Neuronal stem cell (in vitro differentiated cells): ENCODE data around the gene NDC1.

Experiments used
- DNase-seq: peaks from one replicate; pipeline ENCODE4 v3.0.0-alpha.2; 2013; ENCODE audit warnings: low spot score
- H2AFZ ChIP-seq: one replicate; pipeline ENCODE4 v1.6.1; 2013; ENCODE audit warnings: mild to moderate bottlenecking, low read length, inconsistent platforms
- H2AK5ac ChIP-seq: 2 replicates; pipeline ENCODE4 v1.6.1; 2013; ENCODE audit warnings: low read depth, mild to moderate bottlenecking, inconsistent platforms, low read length, moderate library complexity, mixed read lengths
- H2BK120ac ChIP-seq: 2 replicates; pipeline ENCODE4 v1.6.1; 2013; ENCODE audit warnings: low read depth, mild to moderate bottlenecking, inconsistent platforms, low read length, moderate library complexity, mixed read lengths
- H2BK12ac ChIP-seq: one replicate; pipeline ENCODE4 v1.6.1; 2013; ENCODE audit warnings: low read length, inconsistent platforms
- H2BK15ac ChIP-seq: 2 replicates; pipeline ENCODE4 v1.6.1; 2013; ENCODE audit warnings: mild to moderate bottlenecking, low read length, inconsistent platforms, mixed read lengths
- H2BK5ac ChIP-seq: one replicate; pipeline ENCODE4 v1.6.1; 2013; ENCODE audit warnings: inconsistent platforms, mild to moderate bottlenecking, low read length, moderate library complexity
- H3K14ac ChIP-seq: one replicate; pipeline ENCODE4 v1.6.1; 2013; ENCODE audit warnings: low read length, inconsistent platforms
- H3K18ac ChIP-seq: 2 replicates; pipeline ENCODE4 v1.6.1; 2013; ENCODE audit warnings: low read length, inconsistent platforms
- H3K23ac ChIP-seq: 2 replicates; pipeline ENCODE4 v1.6.1; 2013; ENCODE audit warnings: low read depth, mild to moderate bottlenecking, mixed read lengths, low read length, inconsistent platforms; ENCODE audit not compliant: poor library complexity
- H3K27ac ChIP-seq: replicated peaks from 3 replicates; pipeline ENCODE4 v1.5.1; 2013; ENCODE audit warnings: low read length, inconsistent platforms
- H3K27me3 ChIP-seq, 3 experiments: 2 replicates each; pipeline ENCODE4 v1.6.1; 2013; ENCODE audit warnings: low read length in 3 of 3, mild to moderate bottlenecking in 2 of 3, inconsistent platforms in 1 of 3, low read depth in 1 of 3, mixed read lengths in 1 of 3, moderate library complexity in 1 of 3; ENCODE audit not compliant: control insufficient read depth in 3 of 3, insufficient read depth in 3 of 3
- H3K36me3 ChIP-seq, 2 donors: replicated peaks in 1 of 2; 2 replicates each; pipeline ENCODE4 v1.6.1; 2013; ENCODE audit warnings: low read length in 2 of 2; ENCODE audit not compliant: control insufficient read depth in 2 of 2, insufficient read depth in 2 of 2
- H3K4ac ChIP-seq: 2 replicates; pipeline ENCODE4 v1.6.1; 2013; ENCODE audit warnings: inconsistent platforms, mild to moderate bottlenecking, low read length, moderate library complexity
- H3K4me1 ChIP-seq, 2 donors: 1 replicate in 1 of 2; 2 replicates in 1 of 2; pipeline ENCODE4 v1.6.1; 2013; ENCODE audit warnings: low read length in 2 of 2, low read depth in 1 of 2; ENCODE audit not compliant: control insufficient read depth in 2 of 2, insufficient read depth in 1 of 2
- H3K4me2 ChIP-seq: one replicate; pipeline ENCODE4 v1.6.1; 2013; ENCODE audit warnings: mild to moderate bottlenecking, low read length, inconsistent platforms; ENCODE audit not compliant: insufficient read depth, poor library complexity, severe bottlenecking
- H3K4me3 ChIP-seq, 2 donors: 2 replicates each; pipeline ENCODE4 v1.5.1; 2013; ENCODE audit warnings: low read length in 2 of 2, mild to moderate bottlenecking in 2 of 2, inconsistent platforms in 1 of 2, moderate library complexity in 1 of 2
- H3K79me1 ChIP-seq: one replicate; pipeline ENCODE4 v1.6.1; 2013; ENCODE audit warnings: low read depth, mild to moderate bottlenecking, inconsistent platforms, low read length, moderate library complexity
- H3K9ac ChIP-seq: one replicate; pipeline ENCODE4 v1.6.1; 2013; ENCODE audit warnings: mild to moderate bottlenecking, low read depth, low read length, inconsistent platforms; ENCODE audit not compliant: poor library complexity
- H3K9me3 ChIP-seq, 2 donors: replicated peaks in 1 of 2; 2 replicates each; pipeline versions ENCODE3 to v1.6.1; 2013; ENCODE audit warnings: low read length in 2 of 2, mild to moderate bottlenecking in 2 of 2, inconsistent platforms in 1 of 2, low read depth in 1 of 2, mixed read lengths in 1 of 2, moderate library complexity in 1 of 2; ENCODE audit not compliant: control insufficient read depth in 2 of 2, insufficient read depth in 1 of 2
- H4K8ac ChIP-seq: one replicate; pipeline ENCODE4 v1.6.1; 2013; ENCODE audit warnings: low read depth, mild to moderate bottlenecking, inconsistent platforms, low read length, moderate library complexity
- H4K91ac ChIP-seq: one replicate; pipeline ENCODE4 v1.6.1; 2013; ENCODE audit warnings: low read length, low read depth, mild to moderate bottlenecking, inconsistent platforms; ENCODE audit not compliant: poor library complexity
- WGBS, 2 donors: extraction: QIAGEN DNeasy Blood & Tissue Kit; methylation state at CpG; one replicate each; pipeline ENCODE4 v1.1.7; 2013; ENCODE audit warnings: missing lambda C conversion rate in 2 of 2, mixed read lengths in 1 of 2; ENCODE audit not compliant: insufficient read length in 2 of 2, insufficient replicate concordance in 1 of 2; ENCODE audit errors: extremely low coverage in 2 of 2; 5-methylcytosine and 5-hydroxymethylcytosine counted together

Gene NDC1

DNA sequence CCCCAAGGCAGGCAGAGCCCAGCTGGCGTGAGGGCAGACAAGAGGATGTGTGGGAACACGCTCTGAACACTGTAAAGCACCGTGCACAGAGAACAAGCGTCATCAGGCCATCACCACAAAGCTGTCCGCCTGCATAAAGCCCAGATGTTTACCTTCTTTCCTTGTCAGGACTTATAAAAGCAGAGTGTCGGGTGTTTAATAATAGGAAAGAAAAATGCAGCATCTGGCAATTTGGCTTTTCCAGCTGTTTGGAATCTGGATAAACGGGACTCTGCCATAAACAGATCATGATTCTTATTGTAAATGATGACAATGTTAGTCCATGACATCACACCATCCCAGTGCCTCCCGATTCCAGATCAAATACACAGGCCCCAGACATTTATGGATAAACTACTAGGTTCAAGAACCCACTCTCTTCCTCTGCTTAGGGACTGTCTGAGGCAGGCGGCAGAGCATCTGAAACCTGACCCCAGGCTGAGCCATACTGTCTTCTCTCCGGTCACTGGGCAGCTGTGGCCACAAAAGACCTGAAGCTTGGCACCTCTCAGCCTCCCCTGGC, 103.4 kb downstream of the NDC1 start:
- peaks cover 2 to 7% of the 10 kb centered on the region in 2 donors for H3K4me1 ChIP-seq
- H3K79me1 ChIP-seq: no peaks in the 10 kb centered on the region
- DNase-seq: no peak
- no peak overlapping the region for H3K14ac ChIP-seq
- H3K9ac ChIP-seq: no peak overlapping the region
- no peak overlapping the region for H2AFZ ChIP-seq
- no peak overlapping the region for H2AK5ac ChIP-seq
- no peak overlapping the region for H3K23ac ChIP-seq
- no peaks in the 10 kb centered on the region for H3K36me3 ChIP-seq
- peaks cover 0 to 1% of the 10 kb centered on the region in 2 donors for H3K9me3 ChIP-seq
- no peak overlapping the region for H3K4me2 ChIP-seq
- no peak overlapping the region for H2BK120ac ChIP-seq
- H3K18ac ChIP-seq: no peak overlapping the region
- no peak overlapping the region for H4K8ac ChIP-seq
- no peak overlapping the region for H3K27ac ChIP-seq
- no peak overlapping the region for H4K91ac ChIP-seq
- no peak overlapping the region for H3K4me3 ChIP-seq
- H3K27me3 ChIP-seq: peaks cover 24 to 97% (median 37%) of the 10 kb centered on the region in 3 experiments
- WGBS, 2 donors: no CpG with 5 or more reads among the region's 10 CpGs
- H2BK5ac ChIP-seq: no peak overlapping the region
- no peak overlapping the region for H2BK12ac ChIP-seq
- no peak overlapping the region for H2BK15ac ChIP-seq
- H3K4ac ChIP-seq: no peak overlapping the region

DNA sequence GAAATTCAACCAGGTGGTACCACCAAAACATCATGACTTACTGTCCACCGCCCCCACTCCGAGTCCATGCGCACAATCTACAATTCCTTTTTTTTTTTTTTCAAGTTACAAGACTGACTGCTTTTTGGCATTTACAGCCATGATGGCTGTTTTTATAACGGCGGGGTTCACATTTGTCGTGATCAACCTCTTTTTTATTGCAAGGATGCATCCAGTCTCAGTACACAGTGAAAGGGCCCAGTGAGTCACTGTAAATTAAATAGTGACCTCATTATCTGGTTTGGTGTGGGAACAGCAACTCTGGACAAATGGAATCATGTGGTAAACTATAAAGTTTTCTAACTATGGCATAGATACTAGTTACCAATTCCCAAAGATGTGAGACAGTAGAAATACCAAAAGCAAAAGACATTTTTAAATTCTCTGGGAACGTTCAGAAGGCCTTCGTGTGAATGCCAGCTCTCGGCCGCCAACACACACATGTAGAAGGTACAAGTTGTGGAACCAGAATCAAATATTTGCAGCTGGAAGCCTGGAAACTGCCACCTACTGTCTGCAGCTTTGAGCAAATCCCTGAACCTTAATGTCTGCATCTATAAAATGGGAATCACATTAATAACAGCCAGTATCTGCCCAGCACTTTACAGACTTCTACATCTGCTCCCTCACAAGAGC, 104.0 kb downstream of the NDC1 start:
- Histone ChIP-seq H3K18ac (no peak overlapping the region), H4K91ac (no peak overlapping the region), H3K4me3 (no peak overlapping the region), H3K27ac (no peak overlapping the region), H3K14ac (no peak overlapping the region), H3K27me3 (peaks cover 22 to 98% (median 32%) of the 10 kb centered on the region in 3 experiments), H3K23ac (no peak overlapping the region), H3K4me2 (no peak overlapping the region), H2BK15ac (no peak overlapping the region), H4K8ac (no peak overlapping the region), H3K36me3 (no peaks in the 10 kb centered on the region), H3K9ac (no peak overlapping the region), H2AK5ac (no peak overlapping the region), H3K4ac (no peak overlapping the region), H2BK120ac (no peak overlapping the region), H3K4me1 (peaks cover 2 to 7% of the 10 kb centered on the region in 2 donors), H3K79me1 (no peaks in the 10 kb centered on the region), H2BK5ac (no peak overlapping the region), H2BK12ac (no peak overlapping the region), H3K9me3 (peaks cover 0 to 1% of the 10 kb centered on the region in 2 donors), H2AFZ (no peak overlapping the region)
- no peak for DNase-seq
- WGBS, 2 donors: no CpG with 5 or more reads among the region's 10 CpGs

DNA sequence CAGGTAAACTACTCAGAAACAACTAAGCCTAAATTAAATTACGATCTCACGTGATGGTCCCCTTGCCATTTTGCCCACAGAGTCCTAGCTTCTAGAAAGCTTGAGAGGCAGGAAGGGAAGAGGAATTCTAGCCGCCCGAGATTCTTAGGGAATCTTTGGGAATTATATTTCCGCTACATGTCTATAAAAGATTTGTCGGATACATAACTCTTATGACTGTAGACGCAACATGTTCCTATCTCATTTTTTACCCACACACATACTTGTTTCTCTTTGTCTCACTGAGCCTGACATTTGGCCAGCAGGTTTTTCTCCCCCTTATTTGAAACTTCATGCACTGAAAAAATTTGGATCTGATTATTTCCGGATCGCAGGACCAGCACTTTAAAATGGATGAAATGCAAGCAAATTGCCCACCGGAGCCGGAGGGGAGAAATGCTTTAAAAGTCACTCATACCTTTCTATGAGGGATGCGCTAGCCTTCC, 104.6 kb downstream of the NDC1 start:
- H2BK12ac ChIP-seq: no peak overlapping the region
- H3K9me3 ChIP-seq: peaks cover 0 to 1% of the 10 kb centered on the region in 2 donors
- peaks cover 0 to 5% of the 10 kb centered on the region in 2 donors for H3K4me1 ChIP-seq
- H3K9ac ChIP-seq: no peak overlapping the region
- H2AFZ ChIP-seq: no peak overlapping the region
- no peak overlapping the region for H3K4me3 ChIP-seq
- no peak overlapping the region for H4K91ac ChIP-seq
- no peak overlapping the region for H4K8ac ChIP-seq
- H3K14ac ChIP-seq: no peak overlapping the region
- no peak overlapping the region for H3K18ac ChIP-seq
- no peak for DNase-seq
- no peak overlapping the region for H3K27ac ChIP-seq
- H3K23ac ChIP-seq: no peak overlapping the region
- H2BK5ac ChIP-seq: no peak overlapping the region
- no peak overlapping the region for H3K4ac ChIP-seq
- H3K4me2 ChIP-seq: no peak overlapping the region
- H3K36me3 ChIP-seq: no peaks in the 10 kb centered on the region
- no peak overlapping the region for H2BK120ac ChIP-seq
- H2BK15ac ChIP-seq: no peak overlapping the region
- peaks cover 18 to 98% (median 28%) of the 10 kb centered on the region in 3 experiments for H3K27me3 ChIP-seq
- no peaks in the 10 kb centered on the region for H3K79me1 ChIP-seq
- no CpG with 5 or more reads among the region's 12 CpGs for WGBS, 2 donors
- no peak overlapping the region for H2AK5ac ChIP-seq

GRCh38 chr1:53732912-53733317, 105.2 kb downstream of the NDC1 start:
- H3K4me3 ChIP-seq: no peak overlapping the region
- H2BK5ac ChIP-seq: no peak overlapping the region
- no peak for DNase-seq
- no peak overlapping the region for H2AFZ ChIP-seq
- H3K9ac ChIP-seq: no peak overlapping the region
- H3K27me3 ChIP-seq: peaks cover 12 to 94% (median 22%) of the 10 kb centered on the region in 3 experiments
- H3K27ac ChIP-seq: no peak overlapping the region
- no peak overlapping the region for H4K91ac ChIP-seq
- no peak overlapping the region for H2BK15ac ChIP-seq
- H3K23ac ChIP-seq: no peak overlapping the region
- H4K8ac ChIP-seq: no peak overlapping the region
- H3K14ac ChIP-seq: no peak overlapping the region
- H2BK12ac ChIP-seq: no peak overlapping the region
- no peak overlapping the region for H2AK5ac ChIP-seq
- no peaks in the 10 kb centered on the region for H3K36me3 ChIP-seq
- no peak overlapping the region for H3K4me2 ChIP-seq
- no peak overlapping the region for H3K18ac ChIP-seq
- WGBS, 2 donors: no CpG with 5 or more reads among the region's 6 CpGs
- H3K4ac ChIP-seq: no peak overlapping the region
- H3K9me3 ChIP-seq: peaks cover 0 to 1% of the 10 kb centered on the region in 2 donors
- H3K79me1 ChIP-seq: no peaks in the 10 kb centered on the region
- H3K4me1 ChIP-seq: peaks cover 0 to 2% of the 10 kb centered on the region in 2 donors
- no peak overlapping the region for H2BK120ac ChIP-seq
